Sigmoid colon (tissue), 3 donors: Measurements from ENCODE around the gene S100A16.

Source experiments
- POLR2A ChIP-seq, 2 donors: fragments of 450-650 bp; IDR thresholded peaks; one replicate each; pipeline ENCODE4 v1.6.1; 2016; ENCODE audit warnings: antibody characterized with exemption in 2 of 2, mild to moderate bottlenecking in 2 of 2, moderate library complexity in 2 of 2
- TF ChIP-seq, protein P1 (sequence below), 4 experiments: fragments of 450-650 bp in 3 of 4; fragments of 200-600 bp in 1 of 4; IDR thresholded peaks; one replicate each; pipeline ENCODE4 v1.5.1; 2016 to 2019; ENCODE audit warnings: antibody characterized with exemption in 4 of 4, mild to moderate bottlenecking in 3 of 4, moderate library complexity in 2 of 4

GRCh38 chr1:153610334-153610733 is 2.6 kb downstream of the S100A16 start:
- TF ChIP-seq, protein P1, sequence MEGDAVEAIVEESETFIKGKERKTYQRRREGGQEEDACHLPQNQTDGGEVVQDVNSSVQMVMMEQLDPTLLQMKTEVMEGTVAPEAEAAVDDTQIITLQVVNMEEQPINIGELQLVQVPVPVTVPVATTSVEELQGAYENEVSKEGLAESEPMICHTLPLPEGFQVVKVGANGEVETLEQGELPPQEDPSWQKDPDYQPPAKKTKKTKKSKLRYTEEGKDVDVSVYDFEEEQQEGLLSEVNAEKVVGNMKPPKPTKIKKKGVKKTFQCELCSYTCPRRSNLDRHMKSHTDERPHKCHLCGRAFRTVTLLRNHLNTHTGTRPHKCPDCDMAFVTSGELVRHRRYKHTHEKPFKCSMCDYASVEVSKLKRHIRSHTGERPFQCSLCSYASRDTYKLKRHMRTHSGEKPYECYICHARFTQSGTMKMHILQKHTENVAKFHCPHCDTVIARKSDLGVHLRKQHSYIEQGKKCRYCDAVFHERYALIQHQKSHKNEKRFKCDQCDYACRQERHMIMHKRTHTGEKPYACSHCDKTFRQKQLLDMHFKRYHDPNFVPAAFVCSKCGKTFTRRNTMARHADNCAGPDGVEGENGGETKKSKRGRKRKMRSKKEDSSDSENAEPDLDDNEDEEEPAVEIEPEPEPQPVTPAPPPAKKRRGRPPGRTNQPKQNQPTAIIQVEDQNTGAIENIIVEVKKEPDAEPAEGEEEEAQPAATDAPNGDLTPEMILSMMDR (IDR thresholded peaks at IDR 0.05) = no peak
- no peak for TF ChIP-seq POLR2A (IDR thresholded peaks at IDR 0.05)
